Measurements from ENCODE around the gene EZH2.

DNA sequence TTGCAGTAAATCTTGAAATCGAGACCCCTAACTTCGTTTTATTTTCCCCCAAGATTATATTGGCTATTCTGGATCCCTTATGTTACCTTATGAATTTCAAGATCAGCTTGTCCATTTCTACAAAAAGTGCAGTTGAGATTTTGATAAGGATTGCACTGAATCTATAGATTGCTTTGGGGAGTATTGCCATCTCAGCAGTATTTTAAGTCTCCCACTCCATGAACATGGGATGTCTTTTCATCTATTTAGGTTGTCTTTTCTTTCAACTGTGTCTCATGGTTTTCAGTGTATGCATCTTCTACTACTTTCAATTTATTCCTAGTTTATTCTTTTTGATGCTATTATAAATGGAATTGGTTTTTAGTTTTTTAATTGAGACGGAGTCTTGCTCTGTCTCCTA, 89.6 kb downstream of the EZH2 start:
- TF ChIP-seq FOXA1 (IDR thresholded peaks at IDR 0.05) (no peak), YY1 (IDR thresholded peaks at IDR 0.05) (no peak), TAF1 (conservative IDR thresholded peaks at IDR 0.05) (no peak)
- TF ChIP-seq, protein P1, sequence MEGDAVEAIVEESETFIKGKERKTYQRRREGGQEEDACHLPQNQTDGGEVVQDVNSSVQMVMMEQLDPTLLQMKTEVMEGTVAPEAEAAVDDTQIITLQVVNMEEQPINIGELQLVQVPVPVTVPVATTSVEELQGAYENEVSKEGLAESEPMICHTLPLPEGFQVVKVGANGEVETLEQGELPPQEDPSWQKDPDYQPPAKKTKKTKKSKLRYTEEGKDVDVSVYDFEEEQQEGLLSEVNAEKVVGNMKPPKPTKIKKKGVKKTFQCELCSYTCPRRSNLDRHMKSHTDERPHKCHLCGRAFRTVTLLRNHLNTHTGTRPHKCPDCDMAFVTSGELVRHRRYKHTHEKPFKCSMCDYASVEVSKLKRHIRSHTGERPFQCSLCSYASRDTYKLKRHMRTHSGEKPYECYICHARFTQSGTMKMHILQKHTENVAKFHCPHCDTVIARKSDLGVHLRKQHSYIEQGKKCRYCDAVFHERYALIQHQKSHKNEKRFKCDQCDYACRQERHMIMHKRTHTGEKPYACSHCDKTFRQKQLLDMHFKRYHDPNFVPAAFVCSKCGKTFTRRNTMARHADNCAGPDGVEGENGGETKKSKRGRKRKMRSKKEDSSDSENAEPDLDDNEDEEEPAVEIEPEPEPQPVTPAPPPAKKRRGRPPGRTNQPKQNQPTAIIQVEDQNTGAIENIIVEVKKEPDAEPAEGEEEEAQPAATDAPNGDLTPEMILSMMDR (IDR thresholded peaks at IDR 0.05; ENCODE audit: low read depth, low read length, missing input control): no peak
- TF ChIP-seq, protein P2, sequence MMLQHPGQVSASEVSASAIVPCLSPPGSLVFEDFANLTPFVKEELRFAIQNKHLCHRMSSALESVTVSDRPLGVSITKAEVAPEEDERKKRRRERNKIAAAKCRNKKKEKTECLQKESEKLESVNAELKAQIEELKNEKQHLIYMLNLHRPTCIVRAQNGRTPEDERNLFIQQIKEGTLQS (IDR thresholded peaks at IDR 0.05): no peak

All from liver (tissue), 3 donors.